Measurements from ENCODE around the gene RXRB. TPM values are rescaled to one million over a fixed set of nuclear protein-coding genes. Genes with fewer than 3 reads are reported as not detected.
A peak's percentile ranks its signal among the peaks of the same experiment; 100 is the strongest.

Gene RXRB
- total RNA-seq: 67.6 to 70.4 TPM (median 70.3 TPM) in 3 replicates

- Mint-ChIP-seq H3K4me3 (peak within 1 kb of the TSS; percentile 99), H3K27ac (peak within 1 kb of the TSS; percentile 99), H3K27me3 (ENCODE audit: low read depth) (no peaks in the 10 kb centered on the region), H3K9me3 (no peaks in the 10 kb centered on the region), H3K36me3 (peaks cover 23% of the 10 kb centered on the region), H3K4me1 (peaks cover 64% of the 10 kb centered on the region)
- peak; percentile 98 for DNase-seq (ENCODE audit: low spot score in 2 of 2, unreplicated experiment in 2 of 2)
- TF ChIP-seq, protein P1, sequence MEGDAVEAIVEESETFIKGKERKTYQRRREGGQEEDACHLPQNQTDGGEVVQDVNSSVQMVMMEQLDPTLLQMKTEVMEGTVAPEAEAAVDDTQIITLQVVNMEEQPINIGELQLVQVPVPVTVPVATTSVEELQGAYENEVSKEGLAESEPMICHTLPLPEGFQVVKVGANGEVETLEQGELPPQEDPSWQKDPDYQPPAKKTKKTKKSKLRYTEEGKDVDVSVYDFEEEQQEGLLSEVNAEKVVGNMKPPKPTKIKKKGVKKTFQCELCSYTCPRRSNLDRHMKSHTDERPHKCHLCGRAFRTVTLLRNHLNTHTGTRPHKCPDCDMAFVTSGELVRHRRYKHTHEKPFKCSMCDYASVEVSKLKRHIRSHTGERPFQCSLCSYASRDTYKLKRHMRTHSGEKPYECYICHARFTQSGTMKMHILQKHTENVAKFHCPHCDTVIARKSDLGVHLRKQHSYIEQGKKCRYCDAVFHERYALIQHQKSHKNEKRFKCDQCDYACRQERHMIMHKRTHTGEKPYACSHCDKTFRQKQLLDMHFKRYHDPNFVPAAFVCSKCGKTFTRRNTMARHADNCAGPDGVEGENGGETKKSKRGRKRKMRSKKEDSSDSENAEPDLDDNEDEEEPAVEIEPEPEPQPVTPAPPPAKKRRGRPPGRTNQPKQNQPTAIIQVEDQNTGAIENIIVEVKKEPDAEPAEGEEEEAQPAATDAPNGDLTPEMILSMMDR (IDR thresholded peaks at IDR 0.05; ENCODE audit: unreplicated experiment): no peak
Measured at GRCh38 chr6:33200219-33201146, at the start of gene RXRB, which contains the start of gene SLC39A7. RXRB (minus strand) TSS chr6:33200665; CDS start chr6:33200476, 189 bp downstream. SLC39A7 (plus strand) TSS chr6:33200867; CDS start chr6:33201246, 379 bp downstream.

- DNase-seq (ENCODE audit: low spot score in 2 of 2, unreplicated experiment in 2 of 2): no peak
- Mint-ChIP-seq H3K9me3 (no peaks in the 10 kb centered on the region), H3K27ac (peak overlapping the region; percentile 85), H3K27me3 (ENCODE audit: low read depth) (peaks cover 9% of the 10 kb centered on the region), H3K4me1 (peaks cover 18% of the 10 kb centered on the region), H3K4me3 (peak overlapping the region; percentile 81), H3K36me3 (peaks cover 21% of the 10 kb centered on the region)
- TF ChIP-seq, protein P1 (IDR thresholded peaks at IDR 0.05; ENCODE audit: unreplicated experiment): no peak
Measured at GRCh38 chr6:33249732-33250630, 49.5 kb upstream of the RXRB start.

GRCh38 chr6:33248932-33249731 lies 48.7 kb upstream of the RXRB start:
- H3K27me3 Mint-ChIP-seq (ENCODE audit: low read depth): peaks cover 9% of the 10 kb centered on the region
- peak overlapping the region; percentile 81 for H3K4me3 Mint-ChIP-seq
- DNase-seq (ENCODE audit: low spot score in 2 of 2, unreplicated experiment in 2 of 2): peak; percentile 80 to 89
- no peaks in the 10 kb centered on the region for H3K9me3 Mint-ChIP-seq
- peaks cover 18% of the 10 kb centered on the region for H3K4me1 Mint-ChIP-seq
- H3K27ac Mint-ChIP-seq: peak overlapping the region; percentile 85
- H3K36me3 Mint-ChIP-seq: peaks cover 21% of the 10 kb centered on the region
- TF ChIP-seq, protein P1 (IDR thresholded peaks at IDR 0.05; ENCODE audit: unreplicated experiment): no peak

DNA sequence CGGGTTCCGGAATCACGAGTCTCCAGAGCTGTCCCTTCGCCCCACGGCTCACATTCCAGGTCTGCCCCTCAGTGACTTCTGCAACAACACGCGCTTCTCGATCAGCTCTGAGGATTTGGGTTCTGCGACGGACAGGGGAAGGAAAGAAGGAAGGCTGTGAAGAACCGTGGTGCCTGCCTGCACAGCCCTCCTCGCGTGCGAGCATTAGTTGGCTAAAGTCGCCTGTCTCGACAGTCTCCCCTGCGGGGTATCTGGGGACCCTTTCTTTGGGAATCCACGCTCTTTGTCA lies 48.1 kb upstream of the RXRB start:
- TF ChIP-seq, protein P1 (IDR thresholded peaks at IDR 0.05; ENCODE audit: unreplicated experiment): peak; percentile 49

More for the DNA sequence above, 48.1 kb upstream of the RXRB start:
- DNase-seq (ENCODE audit: low spot score in 2 of 2, unreplicated experiment in 2 of 2): no peak
- peaks cover 14% of the 10 kb centered on the region for H3K27me3 Mint-ChIP-seq (ENCODE audit: low read depth)
- H3K36me3 Mint-ChIP-seq: peaks cover 21% of the 10 kb centered on the region
- peak overlapping the region; percentile 81 for H3K4me3 Mint-ChIP-seq
- H3K4me1 Mint-ChIP-seq: peaks cover 18% of the 10 kb centered on the region
- peak overlapping the region; percentile 71 for H3K27ac Mint-ChIP-seq
- H3K9me3 Mint-ChIP-seq: no peaks in the 10 kb centered on the region
